ENCODE results near the gene HIGD1B. TPM values are rescaled to one million over a fixed set of nuclear protein-coding genes. Genes with fewer than 3 reads are reported as not detected.

Gene HIGD1B
- total and polyA plus RNA-seq, 9 of the 15 experiments (the other 6 are each of a cell fraction or from before 2014, with no cell fraction given), result not detected

DNA sequence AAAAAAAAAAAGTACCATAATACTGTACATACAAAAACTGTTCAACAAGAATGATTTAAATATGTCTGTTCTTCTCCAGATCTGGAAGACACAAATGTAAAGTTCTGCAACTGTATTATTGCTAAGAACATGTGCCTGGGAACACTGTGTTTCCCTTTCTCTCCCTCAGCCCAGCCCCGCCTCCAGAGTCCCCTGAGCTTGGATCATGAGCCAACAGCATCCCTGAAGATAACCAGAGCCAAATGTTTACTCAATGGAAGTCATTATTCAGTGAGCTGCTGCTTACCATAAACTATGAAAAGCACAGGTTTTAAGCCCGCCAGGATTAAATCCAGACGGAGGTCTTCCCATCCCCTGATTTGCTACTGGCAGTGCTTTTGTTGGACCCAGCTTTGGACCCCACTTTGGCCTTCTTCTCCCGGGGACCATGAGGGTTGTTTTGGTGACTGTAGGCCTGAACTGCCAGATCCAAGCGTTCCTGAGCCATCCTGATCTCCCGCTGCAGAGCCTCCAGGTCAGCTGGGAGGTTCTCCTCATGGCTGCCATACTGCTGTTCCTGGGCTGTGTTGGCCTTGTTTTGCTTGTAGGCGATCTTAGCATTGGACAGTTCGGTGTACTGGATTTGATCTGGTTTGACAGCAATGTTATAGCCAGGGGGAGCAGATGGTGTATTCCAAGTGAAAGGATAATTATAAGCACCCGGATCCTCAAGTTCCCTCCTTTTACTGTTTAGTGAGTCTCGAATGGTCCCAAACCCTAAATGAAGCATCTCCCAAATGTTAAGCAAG lies 43.2 kb upstream of the HIGD1B start:
- ChIA-PET POLR2A (interaction anchor here (0.5 kb wide), 1 partner anchor 172 kb away, joined by 3 read pairs; no protein-coding TSS in a partner anchor), CTCF (ENCODE audit: low intra/inter-chr PET ratio) (no interaction called here)
- H3K4me3 ChIP-seq, result no peak overlapping the region
- no peak overlapping the region for H3K27ac ChIP-seq (ENCODE audit: extremely low read depth, low read depth, low read length)
- no peaks in the 10 kb centered on the region for H3K9me3 ChIP-seq (replicated peaks; ENCODE audit: control insufficient read depth, insufficient read depth, low read depth, low read length)
- H3K27me3 ChIP-seq (ENCODE audit: control insufficient read depth in 2 of 2, insufficient read depth in 2 of 2, low read length in 2 of 2), result peaks cover 44 to 61% of the 10 kb centered on the region in 2 experiments
- no TSS peak for BruUV-seq (replicated peaks)
- no peak overlapping the region for H3K9ac ChIP-seq (ENCODE audit: insufficient read depth in 1 of 2, low read depth in 2 of 2, low read length in 2 of 2)
- no peaks in the 10 kb centered on the region for H3K79me2 ChIP-seq (ENCODE audit: control insufficient read depth, insufficient read depth, low read length)
- H2AFZ ChIP-seq (ENCODE audit: low read depth, low read length), result no peak overlapping the region
- no peak for DNase-seq (ENCODE audit: extremely low read depth in 1 of 4, low spot score in 3 of 4)
- H3K9me1 ChIP-seq (ENCODE audit: control insufficient read depth, insufficient read depth, low read length), result no peaks in the 10 kb centered on the region
- H3K36me3 ChIP-seq (ENCODE audit: control insufficient read depth, insufficient read depth, low read length), result no peaks in the 10 kb centered on the region
- no peaks in the 10 kb centered on the region; a peak in 1 of 5 replicates for H3K4me1 ChIP-seq (replicated peaks in 1 of 2; ENCODE audit: control insufficient read depth in 2 of 2, insufficient read depth in 2 of 2, low read length in 2 of 2)
- 4% methylated on average over 10 of the region's 10 CpGs for WGBS (ENCODE audit: insufficient coverage, low coverage, missing lambda C conversion rate)
- ATAC-seq, result no peak
- no peak overlapping the region for H3K4me2 ChIP-seq (ENCODE audit: insufficient read depth, low read length)
- in situ Hi-C loops (cut with MboI), result no loop called here
- intact Hi-C loops (cut with micrococcal nuclease), result no loop called here
- FAIRE-seq, result no peak
- H4K20me1 ChIP-seq (replicated peaks; ENCODE audit: control insufficient read depth, insufficient read depth, low read length), result no peaks in the 10 kb centered on the region
- TF ChIP-seq ZNF436 (CRISPR knock-in tag; IDR thresholded peaks at IDR 0.05), result no peak
- TF ChIP-seq RNF2 (IDR thresholded peaks at IDR 0.05), result no peak
- TF ChIP-seq NONO (IDR thresholded peaks at IDR 0.05; ENCODE audit: low read depth in 2 of 2, low read length in 1 of 2), result no peak
- no peak for TF ChIP-seq PCBP2 (IDR thresholded peaks at IDR 0.05; ENCODE audit: low read depth, low read length, poor library complexity, severe bottlenecking)
- TF ChIP-seq BRCA1 (IDR thresholded peaks at IDR 0.05), result no peak
- no peak for TF ChIP-seq BRCA1 (CRISPR knock-in tag; IDR thresholded peaks at IDR 0.05)
- TF ChIP-seq ZNF274 (IDR thresholded peaks at IDR 0.05; ENCODE audit: borderline replicate concordance, low read depth, low read length), result no peak
- no peak for TF ChIP-seq EGR1 (conservative IDR thresholded peaks at IDR 0.05)
- no peak for TF ChIP-seq XRCC3 (IDR thresholded peaks at IDR 0.05)
- TF ChIP-seq, protein P1, sequence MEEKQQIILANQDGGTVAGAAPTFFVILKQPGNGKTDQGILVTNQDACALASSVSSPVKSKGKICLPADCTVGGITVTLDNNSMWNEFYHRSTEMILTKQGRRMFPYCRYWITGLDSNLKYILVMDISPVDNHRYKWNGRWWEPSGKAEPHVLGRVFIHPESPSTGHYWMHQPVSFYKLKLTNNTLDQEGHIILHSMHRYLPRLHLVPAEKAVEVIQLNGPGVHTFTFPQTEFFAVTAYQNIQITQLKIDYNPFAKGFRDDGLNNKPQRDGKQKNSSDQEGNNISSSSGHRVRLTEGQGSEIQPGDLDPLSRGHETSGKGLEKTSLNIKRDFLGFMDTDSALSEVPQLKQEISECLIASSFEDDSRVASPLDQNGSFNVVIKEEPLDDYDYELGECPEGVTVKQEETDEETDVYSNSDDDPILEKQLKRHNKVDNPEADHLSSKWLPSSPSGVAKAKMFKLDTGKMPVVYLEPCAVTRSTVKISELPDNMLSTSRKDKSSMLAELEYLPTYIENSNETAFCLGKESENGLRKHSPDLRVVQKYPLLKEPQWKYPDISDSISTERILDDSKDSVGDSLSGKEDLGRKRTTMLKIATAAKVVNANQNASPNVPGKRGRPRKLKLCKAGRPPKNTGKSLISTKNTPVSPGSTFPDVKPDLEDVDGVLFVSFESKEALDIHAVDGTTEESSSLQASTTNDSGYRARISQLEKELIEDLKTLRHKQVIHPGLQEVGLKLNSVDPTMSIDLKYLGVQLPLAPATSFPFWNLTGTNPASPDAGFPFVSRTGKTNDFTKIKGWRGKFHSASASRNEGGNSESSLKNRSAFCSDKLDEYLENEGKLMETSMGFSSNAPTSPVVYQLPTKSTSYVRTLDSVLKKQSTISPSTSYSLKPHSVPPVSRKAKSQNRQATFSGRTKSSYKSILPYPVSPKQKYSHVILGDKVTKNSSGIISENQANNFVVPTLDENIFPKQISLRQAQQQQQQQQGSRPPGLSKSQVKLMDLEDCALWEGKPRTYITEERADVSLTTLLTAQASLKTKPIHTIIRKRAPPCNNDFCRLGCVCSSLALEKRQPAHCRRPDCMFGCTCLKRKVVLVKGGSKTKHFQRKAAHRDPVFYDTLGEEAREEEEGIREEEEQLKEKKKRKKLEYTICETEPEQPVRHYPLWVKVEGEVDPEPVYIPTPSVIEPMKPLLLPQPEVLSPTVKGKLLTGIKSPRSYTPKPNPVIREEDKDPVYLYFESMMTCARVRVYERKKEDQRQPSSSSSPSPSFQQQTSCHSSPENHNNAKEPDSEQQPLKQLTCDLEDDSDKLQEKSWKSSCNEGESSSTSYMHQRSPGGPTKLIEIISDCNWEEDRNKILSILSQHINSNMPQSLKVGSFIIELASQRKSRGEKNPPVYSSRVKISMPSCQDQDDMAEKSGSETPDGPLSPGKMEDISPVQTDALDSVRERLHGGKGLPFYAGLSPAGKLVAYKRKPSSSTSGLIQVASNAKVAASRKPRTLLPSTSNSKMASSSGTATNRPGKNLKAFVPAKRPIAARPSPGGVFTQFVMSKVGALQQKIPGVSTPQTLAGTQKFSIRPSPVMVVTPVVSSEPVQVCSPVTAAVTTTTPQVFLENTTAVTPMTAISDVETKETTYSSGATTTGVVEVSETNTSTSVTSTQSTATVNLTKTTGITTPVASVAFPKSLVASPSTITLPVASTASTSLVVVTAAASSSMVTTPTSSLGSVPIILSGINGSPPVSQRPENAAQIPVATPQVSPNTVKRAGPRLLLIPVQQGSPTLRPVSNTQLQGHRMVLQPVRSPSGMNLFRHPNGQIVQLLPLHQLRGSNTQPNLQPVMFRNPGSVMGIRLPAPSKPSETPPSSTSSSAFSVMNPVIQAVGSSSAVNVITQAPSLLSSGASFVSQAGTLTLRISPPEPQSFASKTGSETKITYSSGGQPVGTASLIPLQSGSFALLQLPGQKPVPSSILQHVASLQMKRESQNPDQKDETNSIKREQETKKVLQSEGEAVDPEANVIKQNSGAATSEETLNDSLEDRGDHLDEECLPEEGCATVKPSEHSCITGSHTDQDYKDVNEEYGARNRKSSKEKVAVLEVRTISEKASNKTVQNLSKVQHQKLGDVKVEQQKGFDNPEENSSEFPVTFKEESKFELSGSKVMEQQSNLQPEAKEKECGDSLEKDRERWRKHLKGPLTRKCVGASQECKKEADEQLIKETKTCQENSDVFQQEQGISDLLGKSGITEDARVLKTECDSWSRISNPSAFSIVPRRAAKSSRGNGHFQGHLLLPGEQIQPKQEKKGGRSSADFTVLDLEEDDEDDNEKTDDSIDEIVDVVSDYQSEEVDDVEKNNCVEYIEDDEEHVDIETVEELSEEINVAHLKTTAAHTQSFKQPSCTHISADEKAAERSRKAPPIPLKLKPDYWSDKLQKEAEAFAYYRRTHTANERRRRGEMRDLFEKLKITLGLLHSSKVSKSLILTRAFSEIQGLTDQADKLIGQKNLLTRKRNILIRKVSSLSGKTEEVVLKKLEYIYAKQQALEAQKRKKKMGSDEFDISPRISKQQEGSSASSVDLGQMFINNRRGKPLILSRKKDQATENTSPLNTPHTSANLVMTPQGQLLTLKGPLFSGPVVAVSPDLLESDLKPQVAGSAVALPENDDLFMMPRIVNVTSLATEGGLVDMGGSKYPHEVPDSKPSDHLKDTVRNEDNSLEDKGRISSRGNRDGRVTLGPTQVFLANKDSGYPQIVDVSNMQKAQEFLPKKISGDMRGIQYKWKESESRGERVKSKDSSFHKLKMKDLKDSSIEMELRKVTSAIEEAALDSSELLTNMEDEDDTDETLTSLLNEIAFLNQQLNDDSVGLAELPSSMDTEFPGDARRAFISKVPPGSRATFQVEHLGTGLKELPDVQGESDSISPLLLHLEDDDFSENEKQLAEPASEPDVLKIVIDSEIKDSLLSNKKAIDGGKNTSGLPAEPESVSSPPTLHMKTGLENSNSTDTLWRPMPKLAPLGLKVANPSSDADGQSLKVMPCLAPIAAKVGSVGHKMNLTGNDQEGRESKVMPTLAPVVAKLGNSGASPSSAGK (IDR thresholded peaks at IDR 0.05), result no peak
- TF ChIP-seq ZNF778 (CRISPR knock-in tag; IDR thresholded peaks at IDR 0.05), result no peak
- no peak for TF ChIP-seq BMI1 (IDR thresholded peaks at IDR 0.05; ENCODE audit: low read length)

Measured in K562 (cell line).